Endodermal cell (in vitro differentiated cells): Measurements from ENCODE around the gene AFF2. TPM values are rescaled to one million over a fixed set of nuclear protein-coding genes. Genes with fewer than 3 reads are reported as not detected.

Experiments used
- DNase-seq: peaks from one replicate; pipeline ENCODE4 v3.0.0-alpha.2; 2017
- H3K27ac ChIP-seq: 2 replicates; pipeline ENCODE4 v1.5.1; 2013; ENCODE audit warnings: mild to moderate bottlenecking, low read depth, low read length, moderate library complexity
- H3K27me3 ChIP-seq: 2 replicates; pipeline ENCODE4 v1.6.1; 2013; ENCODE audit warnings: mild to moderate bottlenecking, low read length, moderate library complexity; ENCODE audit not compliant: insufficient read depth, control insufficient read depth, poor library complexity, severe bottlenecking
- H3K36me3 ChIP-seq: 2 replicates; pipeline ENCODE4 v1.7.0; 2013; ENCODE audit warnings: mild to moderate bottlenecking, low read length, moderate library complexity; ENCODE audit not compliant: control insufficient read depth, insufficient read depth
- H3K4me1 ChIP-seq: one replicate; pipeline ENCODE4 v1.7.0; 2013; ENCODE audit warnings: low read length; ENCODE audit not compliant: control insufficient read depth, insufficient read depth
- H3K4me3 ChIP-seq: 2 replicates; pipeline ENCODE4 v1.5.1; 2013; ENCODE audit warnings: mild to moderate bottlenecking, low read length, moderate library complexity
- H3K9ac ChIP-seq: 2 replicates; pipeline ENCODE4 v1.6.1; 2013; ENCODE audit warnings: mild to moderate bottlenecking, low read length, moderate library complexity; ENCODE audit not compliant: poor library complexity, severe bottlenecking; ENCODE audit errors: extremely low read depth
- H3K9me3 ChIP-seq: 2 replicates; pipeline ENCODE4 v1.6.1; 2013; ENCODE audit warnings: mild to moderate bottlenecking, low read length, moderate library complexity; ENCODE audit not compliant: control insufficient read depth
- H3K27ac Mint-ChIP-seq: 2 replicates; pipeline ENCODE4 v1.8.0; 2020; ENCODE audit warnings: mixed read lengths
- H3K27me3 Mint-ChIP-seq: 2 replicates; pipeline ENCODE4 v1.8.0; 2021; ENCODE audit warnings: mild to moderate bottlenecking, mixed read lengths; ENCODE audit not compliant: insufficient read depth
- H3K36me3 Mint-ChIP-seq: 2 replicates; pipeline ENCODE4 v1.8.0; 2020; ENCODE audit warnings: low read depth, mixed read lengths
- H3K4me1 Mint-ChIP-seq: 2 replicates; pipeline ENCODE4 v1.8.0; 2020; ENCODE audit warnings: mixed read lengths
- H3K4me3 Mint-ChIP-seq: 2 replicates; pipeline ENCODE4 v1.8.0; 2020; ENCODE audit warnings: mild to moderate bottlenecking, moderate library complexity, mixed read lengths
- H3K9me3 Mint-ChIP-seq: 2 replicates; pipeline ENCODE4 v1.8.0; 2020; ENCODE audit warnings: mild to moderate bottlenecking, mixed read lengths
- WGBS, 2 experiments: methylation state at CpG; one replicate each; pipeline versions ENCODE4 v1.1.5 to v1.1.7; 2013; ENCODE audit warnings: missing lambda C conversion rate in 2 of 2, mixed read lengths in 1 of 2; ENCODE audit not compliant: insufficient coverage in 1 of 2, insufficient read length in 1 of 2; 5-methylcytosine and 5-hydroxymethylcytosine counted together
- total RNA-seq, 2 donors: library from RNA; stranded (reverse); fragmentation: NEBNext Ultra II Directional in 1 of 2; extraction: Animal tissue kit (Norgen Biotek cat#: 25700) in 1 of 2; gene quantifications; 2 replicates in 1 of 2; 3 replicates in 1 of 2; pipeline ENCODE4 v1.2.1, GENCODE V29; 2021
- TF ChIP-seq, protein P1 (sequence below): fragments of 200-600 bp; sonication (generic); conservative IDR thresholded peaks from 2 replicates; pipeline ENCODE4 v1.5.0; 2021; ENCODE audit warnings: antibody characterized with exemption, mild to moderate bottlenecking

Gene AFF2
- total RNA-seq, 2 donors from 2014 or later: 3.7 to 5.6 TPM

DNA sequence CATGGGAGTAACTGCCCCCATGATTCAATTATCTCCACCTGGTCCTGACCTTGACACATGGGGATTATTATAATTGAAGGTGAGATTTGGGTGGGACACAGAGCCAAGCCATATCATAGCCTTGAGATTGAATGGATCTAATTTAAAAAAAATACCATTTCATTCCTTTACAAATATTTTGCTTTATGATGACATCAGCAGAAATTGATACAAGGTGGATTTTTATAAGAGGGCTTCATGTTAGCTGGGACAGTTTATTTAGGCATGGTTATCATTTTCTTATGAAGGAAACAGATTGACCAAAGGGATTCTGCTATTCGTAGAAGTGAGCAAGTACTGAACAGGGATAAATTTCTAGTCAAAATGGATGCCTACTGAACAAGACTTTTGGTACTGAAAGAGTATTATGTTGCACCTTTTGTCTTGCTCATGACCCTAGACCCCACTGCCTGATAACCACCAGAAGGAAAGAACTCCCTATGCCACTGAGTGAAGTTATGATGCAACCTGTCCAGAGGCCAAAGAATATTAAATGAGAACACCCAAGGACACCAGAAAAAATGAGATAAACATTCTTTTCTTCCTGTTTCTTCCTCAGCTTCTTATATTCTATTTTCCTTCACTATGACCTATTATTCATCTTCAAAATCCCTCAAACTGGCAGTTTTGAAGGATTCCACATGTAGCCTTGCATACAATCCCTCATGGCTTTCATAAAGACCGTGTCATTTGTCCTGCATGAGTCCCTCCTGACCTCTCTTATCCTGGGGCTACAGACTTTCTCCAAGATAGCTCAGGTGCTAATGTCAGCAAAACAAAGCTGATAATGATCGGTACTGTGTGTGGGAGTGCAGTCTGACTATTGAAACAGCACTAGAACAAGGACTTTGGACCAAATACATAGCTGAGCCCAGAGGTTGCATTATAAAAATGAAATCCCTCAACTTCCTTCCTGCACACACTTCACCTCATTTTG is 118.3 kb downstream of the AFF2 start:
- Histone ChIP-seq H3K9me3 (no peaks in the 10 kb centered on the region), H3K27me3 (no peaks in the 10 kb centered on the region), H3K9ac (no peak overlapping the region), H3K4me3 (no peak overlapping the region), H3K4me1 (no peaks in the 10 kb centered on the region), H3K27ac (no peak overlapping the region), H3K36me3 (no peaks in the 10 kb centered on the region)
- H3K27me3 Mint-ChIP-seq: no peaks in the 10 kb centered on the region
- peaks cover 31% of the 10 kb centered on the region for H3K9me3 Mint-ChIP-seq
- no peaks in the 10 kb centered on the region for H3K36me3 Mint-ChIP-seq
- no peaks in the 10 kb centered on the region for H3K4me1 Mint-ChIP-seq
- no peak overlapping the region for H3K27ac Mint-ChIP-seq
- no peak for DNase-seq
- H3K4me3 Mint-ChIP-seq: no peak overlapping the region
- 75 to 91% methylated on average over 2 to 3 of the region's 3 CpGs for WGBS, 2 experiments
- TF ChIP-seq, protein P1, sequence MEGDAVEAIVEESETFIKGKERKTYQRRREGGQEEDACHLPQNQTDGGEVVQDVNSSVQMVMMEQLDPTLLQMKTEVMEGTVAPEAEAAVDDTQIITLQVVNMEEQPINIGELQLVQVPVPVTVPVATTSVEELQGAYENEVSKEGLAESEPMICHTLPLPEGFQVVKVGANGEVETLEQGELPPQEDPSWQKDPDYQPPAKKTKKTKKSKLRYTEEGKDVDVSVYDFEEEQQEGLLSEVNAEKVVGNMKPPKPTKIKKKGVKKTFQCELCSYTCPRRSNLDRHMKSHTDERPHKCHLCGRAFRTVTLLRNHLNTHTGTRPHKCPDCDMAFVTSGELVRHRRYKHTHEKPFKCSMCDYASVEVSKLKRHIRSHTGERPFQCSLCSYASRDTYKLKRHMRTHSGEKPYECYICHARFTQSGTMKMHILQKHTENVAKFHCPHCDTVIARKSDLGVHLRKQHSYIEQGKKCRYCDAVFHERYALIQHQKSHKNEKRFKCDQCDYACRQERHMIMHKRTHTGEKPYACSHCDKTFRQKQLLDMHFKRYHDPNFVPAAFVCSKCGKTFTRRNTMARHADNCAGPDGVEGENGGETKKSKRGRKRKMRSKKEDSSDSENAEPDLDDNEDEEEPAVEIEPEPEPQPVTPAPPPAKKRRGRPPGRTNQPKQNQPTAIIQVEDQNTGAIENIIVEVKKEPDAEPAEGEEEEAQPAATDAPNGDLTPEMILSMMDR: no peak

DNA sequence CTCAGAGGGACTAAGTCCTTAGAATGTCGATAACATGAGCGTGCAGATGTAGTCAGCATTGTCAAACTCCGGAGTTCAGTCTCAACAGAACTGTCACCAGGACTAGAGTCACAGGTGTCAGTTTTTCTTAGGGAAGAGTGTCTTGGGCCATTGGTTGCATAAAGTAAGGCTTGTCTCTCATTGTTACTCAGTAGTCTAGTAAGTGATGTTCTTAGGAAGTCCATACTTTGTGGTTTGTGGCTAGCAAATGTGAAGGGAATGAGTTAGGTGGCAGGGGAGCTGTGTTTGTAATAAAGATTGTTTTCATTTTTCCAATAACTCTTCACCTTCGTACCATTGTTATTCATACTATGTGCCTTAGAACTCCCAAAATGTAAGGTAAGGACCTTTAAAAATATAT is 119.6 kb downstream of the AFF2 start:
- H3K36me3 Mint-ChIP-seq: no peaks in the 10 kb centered on the region
- H3K4me3 Mint-ChIP-seq: no peak overlapping the region
- no peak overlapping the region for H3K27ac Mint-ChIP-seq
- no peak overlapping the region for H3K27ac ChIP-seq
- DNase-seq: no peak
- no peak overlapping the region for H3K9ac ChIP-seq
- H3K4me3 ChIP-seq: no peak overlapping the region
- H3K27me3 ChIP-seq: no peaks in the 10 kb centered on the region
- no peaks in the 10 kb centered on the region for H3K27me3 Mint-ChIP-seq
- H3K4me1 ChIP-seq: no peaks in the 10 kb centered on the region
- no peaks in the 10 kb centered on the region for H3K4me1 Mint-ChIP-seq
- no peaks in the 10 kb centered on the region for H3K36me3 ChIP-seq
- no peaks in the 10 kb centered on the region for H3K9me3 ChIP-seq
- peaks cover 31% of the 10 kb centered on the region for H3K9me3 Mint-ChIP-seq
- WGBS, 2 experiments: 90 to 95% methylated on average over 2 to 3 of the region's 4 CpGs
- TF ChIP-seq, protein P1: no peak

DNA sequence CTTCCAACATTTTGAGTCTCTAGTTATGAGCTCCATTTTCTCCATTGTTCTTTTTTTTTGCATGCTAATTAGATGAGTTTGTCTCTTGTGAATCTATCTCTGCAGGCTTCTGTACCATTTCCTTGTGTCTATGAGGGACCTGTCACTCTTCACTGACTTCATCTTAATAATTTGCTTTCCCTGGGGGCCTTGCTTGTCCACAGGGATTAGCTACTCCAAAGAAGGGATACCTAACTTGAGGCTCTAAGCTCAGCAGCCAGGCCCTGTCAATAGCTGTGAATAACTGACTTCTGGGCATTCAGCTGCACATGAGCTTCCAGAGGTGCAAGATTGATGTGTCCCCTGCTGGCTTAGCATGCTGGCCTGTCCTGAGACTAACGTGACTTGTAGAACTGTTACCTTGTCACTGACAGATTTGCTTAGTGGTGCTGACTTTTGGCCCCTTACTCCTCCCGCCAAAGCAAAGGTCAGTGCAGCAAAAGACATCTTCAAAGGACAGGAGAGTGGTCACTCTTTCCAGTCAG is 124.6 kb downstream of the AFF2 start:
- Histone ChIP-seq H3K4me1 (no peaks in the 10 kb centered on the region), H3K4me3 (no peak overlapping the region), H3K27ac (no peak overlapping the region), H3K36me3 (no peaks in the 10 kb centered on the region), H3K27me3 (no peaks in the 10 kb centered on the region), H3K9ac (no peak overlapping the region), H3K9me3 (no peaks in the 10 kb centered on the region)
- Mint-ChIP-seq H3K9me3 (peaks cover 26% of the 10 kb centered on the region), H3K4me1 (no peaks in the 10 kb centered on the region), H3K27ac (no peak overlapping the region), H3K27me3 (no peaks in the 10 kb centered on the region), H3K36me3 (no peaks in the 10 kb centered on the region), H3K4me3 (no peak overlapping the region)
- DNase-seq: no peak
- TF ChIP-seq, protein P1: no peak
- 80 to 100% methylated on average over 1 to 2 of the region's 2 CpGs for WGBS, 2 experiments
